ENCODE data around the gene SPAG8. TPM values are rescaled to one million over a fixed set of nuclear protein-coding genes. Genes with fewer than 3 reads are reported as not detected.

The SPAG8 gene
- total RNA-seq, 1 experiment from 2014 or later: 0.29 TPM

- no peak overlapping the region for H3K27ac Mint-ChIP-seq (ENCODE audit: unreplicated experiment)
- H3K36me3 Mint-ChIP-seq (ENCODE audit: insufficient read depth, unreplicated experiment): no peaks in the 10 kb centered on the region
- no peak for TF ChIP-seq CTCF (IDR thresholded peaks at IDR 0.05; ENCODE audit: insufficient read depth in 1 of 2, low read depth in 1 of 2, low read length in 1 of 2, severe bottlenecking in 1 of 2, unreplicated experiment in 1 of 2)
- ChIA-PET POLR2A (no interaction called here), CTCF (interaction anchor here (0.6 to 1.9 kb wide), 2 partner anchors 66 to 68 kb away, joined by 3 to 7 read pairs; no protein-coding TSS in a partner anchor)
- no peaks in the 10 kb centered on the region for H3K4me1 Mint-ChIP-seq (ENCODE audit: low read depth, unreplicated experiment)
- Histone ChIP-seq H3K9me3 (no peaks in the 10 kb centered on the region), H3K4me3 (ENCODE audit: low read depth, low read length) (no peak overlapping the region), H3K27me3 (replicated peaks; ENCODE audit: control insufficient read depth, insufficient read depth, low read length) (no peaks in the 10 kb centered on the region; the same call in 1 of the 2 replicates), H3K36me3 (ENCODE audit: control insufficient read depth, insufficient read depth, low read length) (no peaks in the 10 kb centered on the region), H3K4me1 (no peaks in the 10 kb centered on the region)
- H3K27me3 Mint-ChIP-seq (ENCODE audit: insufficient read depth, unreplicated experiment): peaks cover 12% of the 10 kb centered on the region
- no peaks in the 10 kb centered on the region for H3K9me3 Mint-ChIP-seq (ENCODE audit: unreplicated experiment)
- no peak overlapping the region for H3K4me3 Mint-ChIP-seq (ENCODE audit: unreplicated experiment)
- no TSS peak for BruUV-seq (replicated peaks)
- intact Hi-C loops (cut with micrococcal nuclease; ENCODE audit: unreplicated experiment): no loop called here
- DNase-seq: no peak
These were observed 44.1 kb upstream of the SPAG8 start for GRCh38 chr9:35856206-35856605.

GRCh38 chr9:35854091-35854762 lies 42.2 kb upstream of the SPAG8 start:
- Histone ChIP-seq H3K36me3 (ENCODE audit: control insufficient read depth, insufficient read depth, low read length) (no peaks in the 10 kb centered on the region), H3K4me3 (ENCODE audit: low read depth, low read length) (no peak overlapping the region), H3K4me1 (no peaks in the 10 kb centered on the region), H3K9me3 (no peaks in the 10 kb centered on the region), H3K27me3 (replicated peaks; ENCODE audit: control insufficient read depth, insufficient read depth, low read length) (no peaks in the 10 kb centered on the region; the same call in 1 of the 2 replicates)
- Mint-ChIP-seq H3K27ac (ENCODE audit: unreplicated experiment) (no peak overlapping the region), H3K4me1 (ENCODE audit: low read depth, unreplicated experiment) (no peaks in the 10 kb centered on the region), H3K36me3 (ENCODE audit: insufficient read depth, unreplicated experiment) (no peaks in the 10 kb centered on the region), H3K4me3 (ENCODE audit: unreplicated experiment) (no peak overlapping the region), H3K9me3 (ENCODE audit: unreplicated experiment) (no peaks in the 10 kb centered on the region), H3K27me3 (ENCODE audit: insufficient read depth, unreplicated experiment) (peaks cover 11% of the 10 kb centered on the region)
- DNase-seq: no peak
- intact Hi-C loops (cut with micrococcal nuclease; ENCODE audit: unreplicated experiment): no loop called here
- ChIA-PET POLR2A (no interaction called here), CTCF (interaction anchor here (0.6 kb wide), 1 partner anchor 22 kb away, joined by 4 read pairs; no protein-coding TSS in a partner anchor)
- no TSS peak for BruUV-seq (replicated peaks)
- TF ChIP-seq CTCF (IDR thresholded peaks at IDR 0.05; ENCODE audit: insufficient read depth in 1 of 2, low read depth in 1 of 2, low read length in 1 of 2, severe bottlenecking in 1 of 2, unreplicated experiment in 1 of 2): no peak

GRCh38 chr9:35852876-35853865 lies 41.1 kb upstream of the SPAG8 start:
- CTCF ChIA-PET: interaction anchor here (0.6 kb wide), 1 partner anchor 23 kb away, joined by 4 read pairs; no protein-coding TSS in a partner anchor
- no peaks in the 10 kb centered on the region for H3K9me3 ChIP-seq
- POLR2A ChIA-PET: no interaction called here
- no peak overlapping the region for H3K4me3 Mint-ChIP-seq (ENCODE audit: unreplicated experiment)
- H3K4me1 Mint-ChIP-seq (ENCODE audit: low read depth, unreplicated experiment): no peaks in the 10 kb centered on the region
- H3K27me3 Mint-ChIP-seq (ENCODE audit: insufficient read depth, unreplicated experiment): peaks cover 5% of the 10 kb centered on the region
- no peaks in the 10 kb centered on the region for H3K27me3 ChIP-seq (replicated peaks; ENCODE audit: control insufficient read depth, insufficient read depth, low read length)
- no peak for DNase-seq
- no peak for TF ChIP-seq CTCF (IDR thresholded peaks at IDR 0.05; ENCODE audit: insufficient read depth in 1 of 2, low read depth in 1 of 2, low read length in 1 of 2, severe bottlenecking in 1 of 2, unreplicated experiment in 1 of 2)
- H3K36me3 ChIP-seq (ENCODE audit: control insufficient read depth, insufficient read depth, low read length): no peaks in the 10 kb centered on the region
- no TSS peak for BruUV-seq (replicated peaks)
- H3K27ac Mint-ChIP-seq (ENCODE audit: unreplicated experiment): no peak overlapping the region
- no peaks in the 10 kb centered on the region for H3K4me1 ChIP-seq
- no peaks in the 10 kb centered on the region for H3K9me3 Mint-ChIP-seq (ENCODE audit: unreplicated experiment)
- H3K4me3 ChIP-seq (ENCODE audit: low read depth, low read length): no peak overlapping the region
- no peaks in the 10 kb centered on the region for H3K36me3 Mint-ChIP-seq (ENCODE audit: insufficient read depth, unreplicated experiment)
- intact Hi-C loops (cut with micrococcal nuclease; ENCODE audit: unreplicated experiment): no loop called here
